Stimulated activated CD4-positive, alpha-beta T cell treated with anti-CD3 and anti-CD28 coated beads, Interleukin-12 subunit alpha, Interleukin-12 subunit beta, amount 100 ng/mL, for 48 hours (primary cell): ENCODE results near the gene ITPR3.
A peak's percentile ranks its signal among the peaks of the same experiment; 100 is the strongest.
"Not testable (repeated sequence)": the region's sequence is repeated elsewhere in the genome, so short reads cannot be mapped to it uniquely, and the experiment has no call there.

Experiments used
- DNase-seq, 3 donors: peaks; one replicate each; pipeline ENCODE4 v3.0.0-alpha.2; 2020; ENCODE audit warnings: low read depth in 2 of 3, low spot score in 1 of 3

The ITPR3 gene

GRCh38 chr6:33610779-33611732 lies 10.1 kb upstream of the ITPR3 start:
- DNase-seq: no peak

GRCh38 chr6:33613146-33613794 lies 7.9 kb upstream of the ITPR3 start:
- no peak for DNase-seq

GRCh38 chr6:33613795-33614168 lies 7.3 kb upstream of the ITPR3 start:
- DNase-seq: no peak

- DNase-seq: no peak
Measured at GRCh38 chr6:33616113-33616512, 5.0 kb upstream of the ITPR3 start.

- DNase-seq: no peak
Measured at GRCh38 chr6:33616913-33617312, 4.2 kb upstream of the ITPR3 start.

GRCh38 chr6:33619166-33619840 lies 1.8 kb upstream of the ITPR3 start:
- DNase-seq: no peak

GRCh38 chr6:33620158-33620855 lies 815 bp upstream of the ITPR3 start:
- DNase-seq: peak in 2 of 3 donors; percentile 28 to 32

DNA sequence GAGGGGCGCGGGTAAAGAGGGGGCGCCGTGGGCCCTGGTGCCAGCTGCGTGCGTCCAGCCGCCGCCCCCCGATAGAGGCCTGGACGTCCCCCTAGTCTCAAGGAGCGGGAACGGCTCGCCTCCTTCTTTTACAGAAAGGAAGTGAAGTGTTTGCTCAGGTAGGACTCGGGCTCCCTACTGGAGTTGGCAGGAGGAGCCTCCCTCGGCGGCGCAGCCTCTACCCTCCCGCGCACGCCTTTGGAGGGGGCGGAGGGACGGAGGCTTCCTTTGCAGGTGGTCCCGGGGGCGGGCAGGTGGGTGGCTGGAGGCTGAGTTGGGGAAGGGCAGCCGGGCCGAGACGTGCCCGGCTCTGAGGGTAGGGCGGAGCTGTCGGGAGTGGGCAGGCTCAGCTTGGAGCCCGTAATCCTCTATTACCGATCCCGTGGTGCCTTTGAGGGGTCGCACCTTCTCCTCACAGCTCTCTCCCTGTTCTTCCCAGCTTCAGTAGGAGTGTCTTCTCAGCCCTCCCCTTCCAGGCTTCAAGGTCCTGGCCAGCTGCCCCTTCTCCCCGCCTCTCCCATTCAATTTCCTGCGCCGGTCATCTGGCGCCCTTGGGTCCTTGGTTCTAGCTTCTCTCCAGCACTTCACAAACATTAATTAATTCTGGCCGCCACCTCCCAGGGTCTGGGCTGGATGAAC lies 728 bp downstream of the ITPR3 start:
- peak in 2 of 3 donors; percentile 17 to 27 for DNase-seq

DNA sequence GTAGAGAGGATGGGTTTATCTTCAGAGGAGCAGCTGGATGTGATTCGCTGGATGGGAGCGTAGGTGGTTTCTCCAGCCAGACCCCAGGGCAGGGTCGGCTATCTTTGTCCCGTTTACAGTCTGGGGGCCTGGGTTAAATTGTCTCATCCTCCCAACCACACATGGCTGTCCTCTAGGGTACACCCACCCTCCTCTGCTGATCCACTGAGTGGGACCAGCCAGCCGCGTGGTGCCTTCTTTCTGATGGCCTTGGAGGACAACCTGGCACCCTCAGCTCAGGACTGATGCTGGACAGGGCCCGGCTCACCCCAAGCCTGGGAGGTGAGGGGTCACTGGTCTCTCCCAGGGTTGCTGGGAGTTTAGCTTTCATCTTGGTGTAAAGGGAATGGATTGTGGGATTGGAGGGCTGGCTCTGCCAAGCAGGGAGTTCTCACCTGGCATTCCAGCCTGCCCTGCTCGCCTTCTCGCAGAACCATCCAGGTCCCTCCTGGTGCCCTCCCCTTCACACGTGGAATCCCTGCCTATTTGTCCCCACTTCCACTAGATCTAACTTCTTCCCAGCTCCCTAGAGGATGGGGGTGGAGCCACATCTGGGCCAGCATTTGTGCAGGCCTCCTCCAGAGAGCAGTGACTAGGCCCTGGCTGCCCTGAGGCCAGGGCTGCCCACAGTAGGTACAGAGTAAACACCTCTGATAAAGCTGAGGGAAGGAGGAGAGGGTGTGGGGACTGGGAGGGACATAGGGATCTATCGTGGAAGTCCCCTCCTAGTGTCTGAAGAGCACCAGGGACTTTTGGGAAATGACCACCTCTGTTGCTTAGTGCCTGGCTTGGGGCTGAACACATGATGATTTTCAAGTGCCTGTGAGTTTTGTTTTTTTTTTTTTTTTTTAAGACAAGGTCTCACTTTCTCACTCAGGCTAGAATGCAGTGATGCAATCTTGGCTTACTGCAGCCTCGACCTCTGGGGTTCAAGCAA lies 1.6 kb downstream of the ITPR3 start:
- DNase-seq: no peak

DNA sequence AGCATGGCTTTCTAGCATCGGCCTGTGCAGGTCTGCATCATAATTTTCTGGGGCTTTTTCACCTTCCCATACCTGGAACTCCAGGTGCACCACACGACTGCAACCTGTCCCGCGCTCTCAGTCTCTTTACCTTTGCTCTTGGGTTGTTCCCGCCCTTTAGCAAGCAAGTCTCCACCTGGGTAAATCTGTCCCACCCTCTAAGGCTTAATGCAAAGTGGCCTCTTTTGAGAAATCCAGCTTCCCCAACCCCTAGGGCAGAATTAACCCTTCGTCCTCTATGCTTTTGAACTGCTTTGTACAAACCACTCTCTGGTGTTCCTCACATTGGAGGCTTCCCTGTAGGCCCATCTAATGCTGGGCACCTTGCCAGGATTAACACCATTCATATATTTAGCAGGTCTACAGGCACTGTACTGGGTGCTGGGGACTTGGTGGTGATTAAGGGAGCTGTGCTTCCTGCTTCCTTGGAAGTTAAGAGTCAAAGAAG lies 2.8 kb downstream of the ITPR3 start:
- DNase-seq: no peak

DNA sequence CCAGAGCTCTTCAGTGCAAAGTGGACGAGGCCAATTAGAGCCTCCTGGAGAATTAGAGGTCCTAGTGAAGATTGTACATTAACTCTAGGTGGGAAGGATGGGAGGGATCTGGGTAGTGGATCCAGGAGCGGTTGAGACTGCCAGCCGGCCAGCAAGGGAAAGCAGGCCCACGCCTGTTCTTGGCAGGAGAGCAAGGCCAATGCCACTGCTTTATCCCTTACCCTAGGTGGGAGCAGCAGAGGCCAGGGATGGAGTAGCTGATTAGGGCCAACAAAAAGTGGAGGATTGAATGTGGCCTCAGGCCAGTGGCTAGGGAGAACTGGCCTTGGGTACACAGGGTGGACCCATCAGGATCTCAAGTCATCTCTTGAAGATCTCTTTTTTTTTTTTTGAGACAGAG lies 3.7 kb downstream of the ITPR3 start:
- DNase-seq: no peak

GRCh38 chr6:33627876-33628275 lies 6.8 kb downstream of the ITPR3 start:
- DNase-seq: no peak

- DNase-seq: no peak
Measured at GRCh38 chr6:33628401-33628964, 7.4 kb downstream of the ITPR3 start.

- DNase-seq: no peak
Measured at GRCh38 chr6:33630014-33630413, 8.9 kb downstream of the ITPR3 start.

DNA sequence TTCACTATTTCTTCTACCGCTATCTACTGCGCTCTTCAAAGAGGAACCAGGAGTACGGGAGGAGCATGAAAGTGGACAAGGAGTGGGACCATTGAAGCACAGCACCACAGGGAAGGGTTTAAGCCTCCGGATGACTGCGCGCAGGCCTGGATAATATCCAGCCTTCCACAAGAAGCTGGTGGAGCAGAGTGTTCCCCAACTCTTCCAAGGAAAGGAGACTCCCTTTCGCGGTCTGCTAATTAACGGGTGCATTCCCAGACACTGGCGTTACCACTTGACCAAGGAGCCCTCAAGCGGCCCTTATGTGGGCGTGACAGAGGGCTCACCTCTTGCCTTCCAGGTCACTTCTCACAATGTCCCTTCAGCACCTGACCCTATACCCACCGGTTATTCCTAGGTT lies 10.4 kb downstream of the ITPR3 start:
- not testable (repeated sequence) for DNase-seq

- no peak for DNase-seq
Measured at GRCh38 chr6:33631971-33632557, 10.9 kb downstream of the ITPR3 start.

DNA sequence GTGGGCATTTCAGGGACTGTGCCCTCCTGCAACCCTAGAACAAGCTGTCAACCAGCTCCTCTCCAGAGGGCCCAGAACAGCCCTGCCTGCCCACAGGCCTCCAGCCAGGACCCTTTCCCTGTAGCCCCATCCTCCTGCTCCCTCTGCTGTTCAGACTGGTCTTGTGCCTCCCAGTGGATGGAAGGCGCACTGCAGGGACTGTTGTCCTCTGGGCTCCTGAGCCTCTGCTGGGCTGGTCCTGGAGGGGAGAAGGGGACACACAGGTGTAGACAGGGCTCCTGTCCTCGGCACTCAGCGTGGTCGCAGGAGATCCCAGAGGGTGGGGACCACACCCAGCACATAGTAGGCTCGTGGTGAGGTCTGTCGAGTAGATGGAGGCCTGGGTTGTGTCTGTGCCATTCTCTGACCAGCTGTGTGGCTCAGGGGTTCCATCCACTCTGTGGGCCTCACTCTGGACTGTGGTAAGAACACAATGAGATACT lies 11.5 kb downstream of the ITPR3 start:
- DNase-seq: peak; percentile 47 to 49 (median 47)

DNA sequence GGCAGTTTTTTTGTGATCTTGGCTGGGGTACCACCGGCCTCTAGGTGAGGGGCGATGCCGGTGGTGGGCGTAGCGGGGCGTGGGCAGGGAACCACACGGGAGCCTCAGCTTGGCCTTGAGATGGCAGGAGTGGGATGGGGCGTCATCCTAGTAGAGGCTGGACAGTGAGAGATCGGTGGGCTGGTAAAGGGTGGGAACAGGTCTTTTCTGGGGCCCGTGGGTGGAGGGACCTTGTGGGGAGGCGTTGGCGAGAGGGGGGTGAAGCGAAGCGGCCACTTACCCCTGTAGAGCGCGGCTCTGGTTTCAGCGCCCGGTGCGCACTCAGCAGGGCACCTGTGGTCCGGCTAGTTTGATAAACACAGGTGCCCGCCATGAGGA lies 12.0 kb downstream of the ITPR3 start:
- DNase-seq: no peak
